ENCODE results near the gene TP53BP1.

DNA sequence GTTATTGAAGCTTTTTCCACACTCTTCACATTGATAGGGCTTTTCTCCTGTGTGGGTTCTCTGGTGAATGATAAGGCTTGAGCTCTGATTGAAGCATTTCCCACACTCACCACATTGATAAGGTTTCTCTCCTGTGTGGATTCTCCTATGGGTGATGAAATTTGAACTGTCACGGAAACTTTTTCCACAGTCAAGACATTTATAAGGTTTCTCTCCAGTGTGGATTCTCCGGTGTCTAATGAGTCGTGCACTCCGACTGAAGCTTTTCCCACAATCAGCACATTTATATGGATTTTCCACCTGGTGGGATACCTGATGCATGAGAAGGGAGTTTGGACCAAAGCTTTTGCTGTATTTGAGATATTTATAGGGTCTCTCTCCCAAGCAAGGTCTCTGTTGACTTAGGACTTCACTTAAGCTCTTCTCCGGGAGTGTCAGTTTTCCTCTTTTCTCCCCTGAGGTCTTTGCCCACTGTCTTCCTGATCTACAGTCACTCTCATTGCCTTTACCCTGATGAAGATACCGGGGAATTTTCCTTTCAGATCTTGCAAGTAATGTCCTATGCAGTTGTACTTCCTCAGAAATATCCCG lies 131.5 kb downstream of the TP53BP1 start:
- no peak for TF ChIP-seq YY1 (IDR thresholded peaks at IDR 0.05; ENCODE audit: insufficient read depth, insufficient read length)
- no peak for TF ChIP-seq ZNF274 (IDR thresholded peaks at IDR 0.05; ENCODE audit: low read depth, low read length)
- TF ChIP-seq SUZ12 (IDR thresholded peaks at IDR 0.05; ENCODE audit: extremely low read depth, insufficient read depth, insufficient read length), result no peak
